H1 (cell line): ENCODE measurements around the gene APH1B. TPM values are rescaled to one million over a fixed set of nuclear protein-coding genes. Genes with fewer than 3 reads are reported as not detected.

ENCODE experiments used
- CTCF ChIA-PET: fragments of 300-600 bp; sonication (Branson Sonifier 250); formaldehyde crosslinking; loops from one replicate; lab custom pipeline; 2021; ENCODE audit not compliant: partially characterized antibody; lab: Charles Lee
- POLR2A ChIA-PET: fragments of 300-600 bp; sonication (Branson Sonifier 250); formaldehyde crosslinking; loops from one replicate; lab custom pipeline; 2021; ENCODE audit warnings: inconsistent platforms; ENCODE audit not compliant: partially characterized antibody; lab: Charles Lee
- DNase-seq, 2 experiments: peaks; one replicate each; pipeline versions ENCODE4 v3.0.0 to v3.0.0-alpha.2; 2010 to 2022; ENCODE audit warnings: low spot score in 2 of 2, low read depth in 1 of 2, mixed read lengths in 1 of 2
- FAIRE-seq: peaks from 2 replicates; lab custom pipeline; 2011; peaks lifted over from hg19 to GRCh38; lab: Jason Lieb, UNC
- H2AFZ ChIP-seq: 2 replicates; pipeline ENCODE4 v1.8.1; 2012; ENCODE audit warnings: low read length, inconsistent platforms
- H2AK5ac ChIP-seq: 2 replicates; pipeline ENCODE4 v1.6.1; 2013; ENCODE audit warnings: low read depth, low read length
- H2BK120ac ChIP-seq: replicated peaks from 2 replicates; pipeline ENCODE3; 2013; ENCODE audit warnings: low read depth, low read length, inconsistent platforms
- H2BK12ac ChIP-seq: 2 replicates; pipeline ENCODE4 v1.6.1; 2013; ENCODE audit warnings: low read depth, low read length
- H2BK15ac ChIP-seq: 2 replicates; pipeline ENCODE4 v1.6.1; 2013; ENCODE audit warnings: low read length
- H2BK20ac ChIP-seq: 2 replicates; pipeline ENCODE4 v1.6.1; 2013; ENCODE audit warnings: low read length
- H2BK5ac ChIP-seq: 2 replicates; pipeline ENCODE4 v1.6.1; 2013; ENCODE audit warnings: low read depth, low read length
- H3K14ac ChIP-seq: 2 replicates; pipeline ENCODE4 v1.6.1; 2013; ENCODE audit warnings: inconsistent platforms; ENCODE audit not compliant: insufficient read length
- H3K18ac ChIP-seq: 2 replicates; pipeline ENCODE4 v1.6.1; 2013; ENCODE audit warnings: low read length; ENCODE audit errors: extremely low read depth
- H3K23ac ChIP-seq: 2 replicates; pipeline ENCODE4 v1.6.1; 2013; ENCODE audit warnings: inconsistent platforms; ENCODE audit not compliant: insufficient read length
- H3K23me2 ChIP-seq: 2 replicates; pipeline ENCODE4 v1.6.1; 2013; ENCODE audit warnings: low read depth, low read length
- H3K27ac ChIP-seq: 2 replicates; pipeline ENCODE4 v1.6.1; 2011; ENCODE audit warnings: low read depth, low read length, inconsistent platforms
- H3K27me3 ChIP-seq, 4 experiments: replicated peaks in 1 of 4; 1 replicate in 1 of 4; 2 replicates in 3 of 4; pipeline versions ENCODE4 v1.6.1 to v1.8.1; 2011 to 2013; ENCODE audit warnings: low read length in 3 of 4, mild to moderate bottlenecking in 3 of 4, inconsistent platforms in 2 of 4, mixed read lengths in 2 of 4, moderate library complexity in 1 of 4; ENCODE audit not compliant: control insufficient read depth in 3 of 4, insufficient read depth in 3 of 4; ENCODE audit errors: extremely low read depth in 1 of 4
- H3K36me3 ChIP-seq, 4 experiments: 2 replicates each; pipeline versions ENCODE4 v1.6.1 to v1.8.1; 2011 to 2013; ENCODE audit warnings: mild to moderate bottlenecking in 4 of 4, low read length in 3 of 4, moderate library complexity in 2 of 4, control low read depth in 1 of 4, inconsistent platforms in 1 of 4; ENCODE audit not compliant: insufficient read depth in 4 of 4, control insufficient read depth in 2 of 4
- H3K4ac ChIP-seq: replicated peaks from 2 replicates; pipeline ENCODE3; 2013; ENCODE audit warnings: low read length, low read depth, mixed read lengths, inconsistent platforms; ENCODE audit not compliant: insufficient read length
- H3K4me1 ChIP-seq, 4 experiments: replicated peaks in 1 of 4; 1 replicate in 1 of 4; 2 replicates in 3 of 4; pipeline versions ENCODE4 v1.6.1 to v1.8.1; 2011 to 2013; ENCODE audit warnings: low read length in 3 of 4, inconsistent platforms in 2 of 4, mixed read lengths in 1 of 4; ENCODE audit not compliant: insufficient read depth in 4 of 4, control insufficient read depth in 3 of 4
- H3K4me2 ChIP-seq, 2 experiments: 2 replicates each; pipeline versions ENCODE4 v1.6.1 to v1.8.1; 2011 to 2013; ENCODE audit warnings: low read depth in 2 of 2, low read length in 2 of 2, control low read depth in 1 of 2, inconsistent platforms in 1 of 2, mild to moderate bottlenecking in 1 of 2; ENCODE audit not compliant: insufficient read depth in 1 of 2
- H3K4me3 ChIP-seq, 4 experiments: fragments of 200-600, 300-600 bp in 1 of 4; sonication (generic), shearing (Covaris generic), sonication (Bioruptor Twin) in 1 of 4; 2 replicates each; pipeline versions ENCODE4 v1.5.1 to v1.8.1; 2011 to 2016; ENCODE audit warnings: low read length in 4 of 4, low read depth in 3 of 4, control low read depth in 2 of 4, inconsistent platforms in 2 of 4, mild to moderate bottlenecking in 2 of 4, mixed read lengths in 1 of 4, moderate library complexity in 1 of 4; ENCODE audit not compliant: insufficient read depth in 2 of 4; ENCODE audit errors: extremely low read depth in 1 of 4
- H3K56ac ChIP-seq: replicated peaks from 2 replicates; pipeline ENCODE3; 2013; ENCODE audit warnings: low read depth, mild to moderate bottlenecking, mixed read lengths, low read length, inconsistent platforms; ENCODE audit not compliant: insufficient read length
- H3K79me1 ChIP-seq: 2 replicates; pipeline ENCODE4 v1.6.1; 2013; ENCODE audit warnings: low read depth, low read length, control low read depth
- H3K79me2 ChIP-seq, 2 experiments: 2 replicates each; pipeline versions ENCODE4 v1.6.1 to v1.8.1; 2012 to 2013; ENCODE audit warnings: low read length in 2 of 2, mild to moderate bottlenecking in 2 of 2, inconsistent platforms in 1 of 2; ENCODE audit not compliant: insufficient read depth in 2 of 2, control insufficient read depth in 1 of 2
- H3K9ac ChIP-seq, 4 experiments: replicated peaks in 1 of 4; 1 replicate in 1 of 4; 2 replicates in 3 of 4; pipeline versions ENCODE4 v1.6.1 to v1.8.1; 2011 to 2013; ENCODE audit warnings: low read depth in 3 of 4, low read length in 3 of 4, control low read depth in 2 of 4, mild to moderate bottlenecking in 2 of 4, moderate library complexity in 2 of 4, inconsistent platforms in 1 of 4; ENCODE audit errors: extremely low read depth in 1 of 4
- H3K9me3 ChIP-seq, 2 experiments: 2 replicates each; pipeline versions ENCODE4 v1.6.1 to v1.8.1; 2012 to 2013; ENCODE audit warnings: mild to moderate bottlenecking in 2 of 2, moderate library complexity in 2 of 2, control low read depth in 1 of 2, inconsistent platforms in 1 of 2, low read depth in 1 of 2, low read length in 1 of 2, mixed read lengths in 1 of 2; ENCODE audit not compliant: insufficient read depth in 2 of 2
- H4K20me1 ChIP-seq, 2 experiments: replicated peaks in 1 of 2; 2 replicates each; pipeline versions ENCODE3 to v1.8.1; 2011 to 2013; ENCODE audit warnings: inconsistent platforms in 2 of 2, low read length in 2 of 2, mild to moderate bottlenecking in 1 of 2; ENCODE audit not compliant: insufficient read depth in 2 of 2, control insufficient read depth in 1 of 2
- H4K5ac ChIP-seq: 2 replicates; pipeline ENCODE4 v1.6.1; 2013; ENCODE audit warnings: low read length, low read depth, mixed read lengths, inconsistent platforms; ENCODE audit not compliant: insufficient read length
- H4K8ac ChIP-seq: 2 replicates; pipeline ENCODE4 v1.8.0; 2013; ENCODE audit warnings: mild to moderate bottlenecking, moderate library complexity, low read length, inconsistent platforms; ENCODE audit not compliant: insufficient read depth; ENCODE audit errors: extremely low read depth
- H4K91ac ChIP-seq: replicated peaks from 2 replicates; pipeline ENCODE3; 2013; ENCODE audit warnings: low read length, mixed read lengths, inconsistent platforms; ENCODE audit not compliant: insufficient read length
- GABPA ChIP-seq: IDR thresholded peaks from 2 replicates; pipeline ENCODE4 v1.6.1; 2011; ENCODE audit warnings: mild to moderate bottlenecking, low read length, moderate library complexity, borderline replicate concordance; ENCODE audit not compliant: insufficient read depth
- JUN ChIP-seq: IDR thresholded peaks from 2 replicates; pipeline ENCODE4 v1.6.1; 2011; ENCODE audit warnings: low read depth, mild to moderate bottlenecking, improper control_type of control experiment, low read length
- MAFK ChIP-seq: IDR thresholded peaks from 2 replicates; pipeline ENCODE4 v1.6.1; 2012; ENCODE audit warnings: low read depth, mild to moderate bottlenecking, improper control_type of control experiment, low read length
- MAX ChIP-seq: IDR thresholded peaks from 2 replicates; pipeline ENCODE4 v1.6.1; 2012; ENCODE audit warnings: inconsistent platforms
- SIX5 ChIP-seq: IDR thresholded peaks from 2 replicates; pipeline ENCODE4 v1.6.1; 2011; ENCODE audit warnings: mild to moderate bottlenecking, low read depth, low read length
- SP4 ChIP-seq: IDR thresholded peaks from 2 replicates; pipeline ENCODE4 v1.6.1; 2012; ENCODE audit warnings: low read length, inconsistent platforms
- SUZ12 ChIP-seq: fragments of 200-600 bp; sonication (generic); IDR thresholded peaks from 2 replicates; pipeline ENCODE4 v1.6.1; 2012; ENCODE audit warnings: mild to moderate bottlenecking, inconsistent platforms, low read length, moderate library complexity, mixed read lengths
- USF2 ChIP-seq: IDR thresholded peaks from 2 replicates; pipeline ENCODE4 v1.6.1; 2011; ENCODE audit warnings: low read length, improper control_type of control experiment
- WGBS, 2 experiments: shearing (Covaris generic) in 1 of 2; methylation state at CpG; one replicate each; pipeline versions ENCODE4 v1.1.6 to v1.1.7; 2013 to 2015; ENCODE audit warnings: low lambda C conversion rate in 2 of 2, mixed read lengths in 2 of 2, inconsistent platforms in 1 of 2, low coverage in 1 of 2, missing lambda C conversion rate in 1 of 2; ENCODE audit not compliant: insufficient replicate concordance in 2 of 2, insufficient coverage in 1 of 2, insufficient read length in 1 of 2; ENCODE audit errors: extremely low coverage in 1 of 2, missing lambda C conversion rate in 1 of 2; 5-methylcytosine and 5-hydroxymethylcytosine counted together
- polyA plus RNA-seq, 7 experiments: library from polyadenylated mRNA; depleted of rRNA in 3 of 7; stranded (reverse) in 5 of 7; unstranded in 2 of 7; fragments of >200 nt in 5 of 7; fragments of 200-250 nt in 2 of 7; gene quantifications; 1 replicate in 5 of 7; 2 replicates in 1 of 7; 4 replicates in 1 of 7; pipeline versions ENCODE4 v1.2.1 to v1.2.3, GENCODE V29; 2011 to 2013; ENCODE audit warnings: missing spikeins in 2 of 7, mixed read lengths in 2 of 7
- total RNA-seq: library from RNA; stranded (reverse); fragmentation: NEBNext Ultra II Directional; extraction: Animal tissue kit (Norgen Biotek cat#: 25700); gene quantifications from 2 replicates; pipeline ENCODE4 v1.2.1, GENCODE V29; 2021

Gene APH1B
- total and polyA plus RNA-seq, 2 of the 8 experiments (the other 6 are each of a cell fraction or from before 2014, with no cell fraction given): 11.5 to 22.9 TPM

- H3K27me3 ChIP-seq: no peaks in the 10 kb centered on the region
- FAIRE-seq: no peak
- H3K36me3 ChIP-seq: peaks cover 0 to 8% (median 3%) of the 10 kb centered on the region in 4 experiments; a peak in 1 of 8 replicates
- no peak overlapping the region for H3K9ac ChIP-seq
- DNase-seq: no peak
- H4K91ac ChIP-seq: no peak overlapping the region
- no peak overlapping the region for H2BK120ac ChIP-seq
- H4K5ac ChIP-seq: no peak overlapping the region
- no peak overlapping the region for H2AFZ ChIP-seq
- no peak overlapping the region for H3K4me2 ChIP-seq
- no peak overlapping the region for H3K4me3 ChIP-seq
- no peak overlapping the region for H3K27ac ChIP-seq
- H2AK5ac ChIP-seq: no peak overlapping the region
- 100% methylated on average over 3 of the region's 3 CpGs; no CpG with 5 or more reads in 1 of the 2 experiments for WGBS, 2 experiments
- no peak overlapping the region for H2BK12ac ChIP-seq
- no peak overlapping the region for H3K56ac ChIP-seq
- H3K23me2 ChIP-seq: no peaks in the 10 kb centered on the region
- H3K18ac ChIP-seq: no peak overlapping the region
- H3K14ac ChIP-seq: no peak overlapping the region
- peaks cover 0 to 17% (median 9%) of the 10 kb centered on the region in 4 experiments; a peak in 6 of 7 replicates for H3K4me1 ChIP-seq
- no peaks in the 10 kb centered on the region for H4K20me1 ChIP-seq
- no peak overlapping the region for H2BK20ac ChIP-seq
- ChIA-PET POLR2A (interaction anchor here (0.7 to 1.7 kb wide), 2 partner anchors 9 to 12 kb away, joined by 3 to 4 read pairs; no protein-coding TSS in a partner anchor), CTCF (interaction anchor here (0.7 to 1.3 kb wide), 3 partner anchors 19 to 134 kb away, joined by 3 to 4 read pairs (median 3); no protein-coding TSS in a partner anchor)
- H3K9me3 ChIP-seq: no peaks in the 10 kb centered on the region
- H3K79me1 ChIP-seq: no peaks in the 10 kb centered on the region
- no peak overlapping the region for H3K23ac ChIP-seq
- 0 out of 4 replicates have a peak, but pooled peaks cover 0 to 3% of the 10 kb centered on the region in 2 experiments for H3K79me2 ChIP-seq
- H3K4ac ChIP-seq: no peak overlapping the region
- no peak overlapping the region for H4K8ac ChIP-seq
- no peak overlapping the region for H2BK5ac ChIP-seq
- 0 out of 2 replicates have a peak overlapping the region, but pooled peaks have one; percentile 54 for H2BK15ac ChIP-seq
- TF ChIP-seq JUN (no peak), MAFK (no peak), GABPA (no peak), SIX5 (no peak), SP4 (no peak), SUZ12 (no peak), MAX (no peak), USF2 (no peak)
These were observed 33.2 kb downstream of the APH1B start for GRCh38 chr15:63310646-63311045.
